Activated T-cell treated with anti-CD3 and anti-CD28 coated beads for 4 hours (primary cell): ENCODE data around the gene OSGIN1.

ENCODE experiments used
- DNase-seq: peaks from one replicate; pipeline ENCODE4 v3.0.0-alpha.2; 2020

Gene OSGIN1

DNA sequence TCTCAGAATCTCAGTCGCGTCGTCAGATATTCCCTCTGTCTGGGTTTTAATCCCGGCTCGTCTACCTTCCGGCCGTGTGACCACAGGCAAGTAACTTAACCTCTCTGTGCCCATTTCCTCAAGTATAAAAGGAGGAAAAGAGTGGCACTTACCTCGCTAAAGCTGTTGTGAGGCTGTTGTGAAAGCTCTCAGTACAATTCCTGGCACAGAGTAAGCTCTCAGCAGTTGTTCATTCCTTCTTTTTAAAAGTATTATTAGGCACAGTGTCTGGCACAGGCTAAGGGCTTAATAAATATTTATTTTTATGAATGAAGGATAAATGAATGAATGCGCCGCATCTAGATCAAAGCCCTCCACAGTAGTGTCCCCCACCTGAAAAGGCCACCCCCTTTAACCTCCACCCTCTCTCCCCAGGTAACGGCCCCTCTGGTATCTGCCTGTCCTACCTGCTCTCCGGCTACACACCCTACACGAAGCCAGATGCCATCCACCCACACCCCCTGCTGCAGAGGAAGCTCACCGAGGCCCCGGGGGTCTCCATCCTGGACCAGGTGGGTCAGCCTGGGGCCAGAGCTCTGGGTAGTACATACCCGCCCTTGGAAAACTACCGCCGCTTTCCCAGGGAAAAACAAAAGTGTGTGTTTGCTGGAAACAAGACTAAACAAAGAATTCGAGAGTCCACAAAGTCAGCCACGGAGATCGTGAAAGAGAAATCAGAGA lies 6.0 kb downstream of the OSGIN1 start:
- DNase-seq, result no peak

DNA sequence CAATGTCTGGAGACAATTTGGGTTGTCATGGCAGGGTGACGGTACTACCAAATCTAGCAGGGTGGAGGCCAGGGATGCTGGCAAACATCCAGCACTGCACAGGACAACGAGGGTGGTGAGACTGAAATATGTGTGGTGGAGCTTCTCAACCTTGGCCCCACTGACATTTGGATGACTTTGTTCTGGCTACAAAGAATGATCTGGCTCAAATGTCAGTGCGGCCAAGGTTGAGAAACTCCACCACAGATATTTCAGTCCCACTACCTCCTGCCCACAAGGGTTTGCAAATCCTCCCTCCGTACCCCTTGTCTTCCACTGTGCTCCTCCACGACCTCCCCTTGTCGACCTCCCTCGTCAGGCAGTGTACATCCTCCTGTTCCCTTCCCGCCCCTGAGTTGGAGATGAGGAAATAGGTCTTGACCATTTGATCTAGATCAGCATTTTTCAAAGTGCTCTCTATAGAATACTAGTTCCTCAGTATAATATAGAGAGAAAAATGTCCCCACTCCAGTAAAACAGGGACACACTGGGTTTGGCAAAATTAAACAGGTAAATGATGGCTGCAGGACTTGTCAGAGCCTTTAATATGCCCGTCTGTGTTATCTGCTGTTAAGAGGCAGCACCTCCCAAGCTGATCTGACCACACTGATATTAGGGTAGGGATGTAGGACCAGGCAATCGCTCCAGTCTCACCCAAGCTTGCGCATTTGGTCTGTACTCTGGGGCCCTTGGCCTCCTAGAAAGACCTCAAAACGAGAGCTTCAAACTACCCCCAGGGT lies 6.8 kb downstream of the OSGIN1 start:
- no peak for DNase-seq

DNA sequence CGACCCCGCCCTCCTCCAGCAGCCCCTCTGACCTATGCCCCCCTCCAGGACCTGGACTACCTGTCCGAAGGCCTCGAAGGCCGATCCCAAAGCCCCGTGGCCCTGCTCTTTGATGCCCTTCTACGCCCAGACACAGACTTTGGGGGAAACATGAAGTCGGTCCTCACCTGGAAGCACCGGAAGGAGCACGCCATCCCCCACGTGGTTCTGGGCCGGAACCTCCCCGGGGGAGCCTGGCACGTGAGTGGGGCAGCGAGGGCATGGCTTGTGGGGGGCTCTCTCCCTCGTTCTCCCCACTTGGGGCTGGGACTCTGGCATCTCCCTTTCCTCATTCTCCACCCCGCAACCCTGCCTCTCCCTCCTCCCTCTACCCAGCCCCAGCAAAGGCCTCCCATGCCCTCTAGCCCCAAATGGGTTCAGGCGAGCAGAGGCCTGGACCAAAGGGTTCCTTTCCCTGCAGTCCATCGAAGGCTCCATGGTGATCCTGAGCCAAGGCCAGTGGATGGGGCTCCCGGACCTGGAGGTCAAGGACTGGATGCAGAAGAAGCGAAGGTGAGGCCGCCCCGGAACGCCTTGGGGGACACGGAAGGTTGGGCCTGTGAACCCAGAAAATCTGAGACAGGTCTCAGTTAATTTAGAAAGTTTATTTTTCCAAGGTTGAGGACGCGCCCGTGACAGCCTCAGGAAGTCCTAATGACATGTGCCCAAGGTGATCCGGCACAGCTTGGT lies 7.6 kb downstream of the OSGIN1 start:
- DNase-seq, result no peak

DNA sequence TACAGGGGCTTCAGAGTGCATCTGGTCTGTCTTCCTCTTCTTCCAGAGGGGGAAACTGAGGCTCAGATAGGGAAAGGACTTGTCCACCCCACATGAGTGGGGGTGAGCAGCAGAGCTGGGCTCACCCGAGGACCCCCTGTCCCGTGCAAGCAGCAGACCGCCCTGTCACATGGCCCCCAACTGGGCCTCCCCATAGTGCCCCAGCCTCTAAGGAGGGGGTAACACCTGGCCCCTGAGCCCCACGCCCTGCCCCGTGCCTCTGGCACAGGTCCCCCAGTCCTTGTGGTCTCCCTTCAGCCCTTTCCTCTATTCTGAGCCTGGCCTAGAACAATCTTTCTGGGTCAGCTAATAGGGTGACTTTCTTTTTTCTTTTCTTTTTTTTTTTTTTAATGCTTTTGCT lies 8.6 kb downstream of the OSGIN1 start:
- no peak for DNase-seq

DNA sequence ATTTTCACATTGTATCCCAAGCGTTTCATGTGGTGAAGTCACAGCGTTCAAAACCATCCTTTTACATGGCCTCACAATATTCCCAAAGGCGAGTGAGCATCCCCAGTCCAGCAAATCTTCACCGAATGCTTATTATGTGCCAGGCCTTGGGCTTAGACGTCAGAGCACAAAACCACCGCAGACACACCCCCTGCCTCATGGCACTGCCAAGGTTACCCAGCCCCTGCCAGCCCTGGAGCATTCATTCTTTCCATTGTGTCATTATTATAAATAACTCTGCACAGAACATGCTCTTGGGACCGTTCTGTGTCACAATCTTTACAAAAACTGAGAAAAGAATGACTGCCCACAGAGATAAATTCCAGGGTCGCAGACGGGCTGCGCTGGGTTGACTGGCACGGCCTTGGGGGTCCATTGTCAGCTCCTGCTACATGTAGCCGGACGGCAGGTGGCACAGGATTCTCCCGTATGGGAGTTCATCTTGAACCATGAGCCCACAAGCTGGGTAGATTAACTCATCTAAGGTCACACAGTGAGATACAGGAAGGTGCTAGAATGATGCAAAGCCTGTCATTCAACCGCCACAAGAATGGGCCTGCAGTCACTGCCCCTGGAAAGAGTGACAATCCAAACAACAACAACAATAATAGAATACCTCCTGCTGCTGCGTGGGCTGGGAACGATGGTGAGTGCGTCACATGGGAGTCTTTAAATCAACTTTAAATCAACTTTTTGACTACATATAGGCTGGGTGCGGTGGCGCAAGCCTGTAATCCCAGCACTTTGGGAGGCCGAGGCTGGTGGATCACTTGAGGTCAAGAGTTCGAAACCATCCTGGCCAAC lies 10.5 kb downstream of the OSGIN1 start:
- no peak for DNase-seq

DNA sequence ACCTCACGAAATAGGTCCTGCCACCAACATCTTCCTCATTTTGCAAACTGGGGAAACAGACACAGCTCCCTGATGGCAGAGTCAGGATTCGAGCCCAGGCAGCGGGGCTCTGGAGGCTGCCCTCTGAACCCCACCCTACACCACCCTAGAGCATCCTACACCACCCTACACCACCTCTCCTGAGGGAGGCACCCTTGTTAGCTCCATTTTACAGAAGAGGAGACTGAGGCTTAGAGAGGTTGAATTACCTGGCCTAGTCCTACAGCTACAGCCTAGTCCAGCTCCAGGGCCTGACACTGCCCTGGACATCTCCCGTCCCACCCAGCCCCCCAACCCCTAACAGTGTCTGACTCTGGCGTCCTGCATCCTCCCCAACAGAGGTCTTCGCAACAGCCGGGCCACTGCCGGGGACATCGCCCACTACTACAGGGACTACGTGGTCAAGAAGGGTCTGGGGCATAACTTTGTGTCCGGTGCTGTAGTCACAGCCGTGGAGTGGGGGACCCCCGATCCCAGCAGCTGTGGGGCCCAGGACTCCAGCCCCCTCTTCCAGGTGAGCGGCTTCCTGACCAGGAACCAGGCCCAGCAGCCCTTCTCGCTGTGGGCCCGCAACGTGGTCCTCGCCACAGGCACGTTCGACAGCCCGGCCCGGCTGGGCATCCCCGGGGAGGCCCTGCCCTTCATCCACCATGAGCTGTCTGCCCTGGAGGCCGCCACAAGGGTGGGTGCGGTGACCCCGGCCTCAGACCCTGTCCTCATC lies 11.8 kb downstream of the OSGIN1 start:
- DNase-seq, result no peak

DNA sequence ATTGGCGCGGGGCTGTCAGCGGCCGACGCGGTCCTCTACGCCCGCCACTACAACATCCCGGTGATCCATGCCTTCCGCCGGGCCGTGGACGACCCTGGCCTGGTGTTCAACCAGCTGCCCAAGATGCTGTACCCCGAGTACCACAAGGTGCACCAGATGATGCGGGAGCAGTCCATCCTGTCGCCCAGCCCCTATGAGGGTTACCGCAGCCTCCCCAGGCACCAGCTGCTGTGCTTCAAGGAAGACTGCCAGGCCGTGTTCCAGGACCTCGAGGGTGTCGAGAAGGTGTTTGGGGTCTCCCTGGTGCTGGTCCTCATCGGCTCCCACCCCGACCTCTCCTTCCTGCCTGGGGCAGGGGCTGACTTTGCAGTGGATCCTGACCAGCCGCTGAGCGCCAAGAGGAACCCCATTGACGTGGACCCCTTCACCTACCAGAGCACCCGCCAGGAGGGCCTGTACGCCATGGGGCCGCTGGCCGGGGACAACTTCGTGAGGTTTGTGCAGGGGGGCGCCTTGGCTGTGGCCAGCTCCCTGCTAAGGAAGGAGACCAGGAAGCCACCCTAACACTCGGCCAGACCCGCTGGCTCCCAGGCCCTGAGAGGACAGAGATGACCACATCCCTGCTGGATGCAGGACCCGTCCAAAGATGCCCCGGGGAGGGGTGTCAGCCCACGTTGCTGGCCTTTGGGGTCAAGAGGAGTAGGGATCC lies 12.6 kb downstream of the OSGIN1 start:
- no peak for DNase-seq

DNA sequence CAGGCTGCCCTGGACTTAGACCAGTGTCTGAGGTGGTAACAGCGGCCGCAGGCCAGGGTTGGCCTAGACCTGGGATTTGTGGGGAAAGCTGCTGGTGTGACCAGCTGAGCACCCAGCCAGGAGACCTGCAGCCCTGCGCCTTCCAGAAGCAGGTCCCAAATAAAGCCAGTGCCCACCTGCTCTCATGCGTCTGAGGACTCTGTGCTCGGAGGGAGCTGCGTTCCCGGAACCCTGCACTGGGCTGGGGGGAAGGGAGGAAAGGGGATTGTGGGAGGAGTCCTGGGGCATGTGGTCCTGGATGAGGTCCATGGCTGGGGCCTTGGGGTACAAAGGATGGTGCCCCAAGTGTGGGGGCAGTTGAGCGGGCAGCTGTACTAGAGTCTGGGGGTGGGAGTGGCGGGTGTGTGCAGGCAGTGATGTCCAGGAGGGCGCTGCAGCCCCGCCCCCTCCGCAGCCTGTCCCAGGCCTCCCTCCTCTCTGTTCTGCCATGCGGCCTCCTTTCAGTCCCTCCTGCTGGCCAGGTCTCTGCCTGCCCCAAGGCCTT lies 13.2 kb downstream of the OSGIN1 start:
- no peak for DNase-seq

DNA sequence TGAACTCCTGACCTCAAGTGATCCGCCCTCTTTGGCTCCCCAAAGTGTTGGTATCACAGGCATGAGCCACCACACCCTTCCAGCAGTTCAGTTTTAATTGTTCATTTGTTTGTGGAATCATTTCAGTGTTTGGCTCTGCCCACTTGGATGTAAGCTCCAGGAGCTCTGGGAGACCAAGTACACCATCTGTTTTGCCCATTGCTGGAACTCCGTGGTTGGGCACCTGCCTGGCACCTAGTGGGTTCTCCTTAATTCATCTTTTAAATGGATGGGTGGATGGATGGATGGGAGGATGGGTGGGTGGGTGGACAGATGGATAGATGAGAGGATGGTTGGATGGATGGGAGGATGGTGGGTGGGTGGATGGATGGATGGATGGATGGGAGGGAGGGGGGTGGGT lies 14.1 kb downstream of the OSGIN1 start:
- DNase-seq, result no peak

DNA sequence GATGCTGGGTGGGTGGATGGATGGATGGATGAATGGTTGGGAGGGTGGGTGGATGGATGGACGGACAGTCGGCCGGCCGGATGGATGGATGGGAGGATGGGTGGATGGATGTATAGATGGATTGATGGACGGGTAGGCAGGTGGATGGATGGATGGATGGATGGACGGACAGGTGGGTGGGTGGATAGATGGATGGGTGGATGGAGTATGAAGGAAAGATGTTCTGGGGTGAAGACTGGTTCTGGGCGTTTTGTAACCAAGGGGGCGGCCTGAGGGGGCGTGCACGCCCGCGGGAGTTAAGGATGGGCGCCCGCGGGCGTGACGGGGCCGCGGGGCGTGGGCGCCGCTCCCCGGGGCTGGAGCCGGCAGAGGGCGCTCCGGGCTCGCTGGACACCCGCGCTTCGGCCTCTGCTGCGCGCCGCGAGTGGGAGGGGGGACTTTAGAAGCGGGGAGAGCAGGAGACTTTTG lies 14.8 kb downstream of the OSGIN1 start, which contains the start of gene NECAB2:
Gene NECAB2 (plus strand): TSS at position 407 of the 468 bp plus-strand sequence. CDS start 405 bp downstream, outside the sequence.
- DNase-seq, result no peak

DNA sequence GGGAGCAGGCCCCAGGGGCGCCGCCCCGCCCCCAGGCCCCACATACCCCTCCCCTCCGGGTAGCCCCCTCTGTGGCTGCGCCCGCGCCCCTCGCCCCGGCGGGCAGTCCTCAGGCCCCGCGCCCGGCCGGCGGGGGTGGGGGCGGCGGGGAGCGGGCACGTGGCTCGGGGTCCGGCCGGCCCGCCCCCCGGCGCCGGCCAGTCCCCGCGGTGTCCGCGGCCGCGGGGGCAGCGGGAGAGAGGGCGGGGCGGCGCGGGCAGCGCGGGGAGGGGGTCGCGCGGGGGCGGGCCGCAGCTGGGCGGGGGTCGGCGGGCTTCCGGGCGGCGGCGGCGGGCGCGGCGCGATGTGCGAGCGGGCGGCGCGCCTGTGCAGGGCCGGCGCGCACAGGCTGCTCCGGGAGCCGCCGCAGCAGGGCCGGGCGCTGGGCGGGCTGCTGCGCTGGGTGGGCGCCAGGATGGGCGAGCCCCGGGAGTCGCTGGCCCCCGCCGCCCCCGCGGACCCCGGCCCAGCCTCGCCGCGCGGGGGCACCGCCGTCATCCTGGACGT lies 15.3 kb downstream of the OSGIN1 start:
- no peak for DNase-seq

DNA sequence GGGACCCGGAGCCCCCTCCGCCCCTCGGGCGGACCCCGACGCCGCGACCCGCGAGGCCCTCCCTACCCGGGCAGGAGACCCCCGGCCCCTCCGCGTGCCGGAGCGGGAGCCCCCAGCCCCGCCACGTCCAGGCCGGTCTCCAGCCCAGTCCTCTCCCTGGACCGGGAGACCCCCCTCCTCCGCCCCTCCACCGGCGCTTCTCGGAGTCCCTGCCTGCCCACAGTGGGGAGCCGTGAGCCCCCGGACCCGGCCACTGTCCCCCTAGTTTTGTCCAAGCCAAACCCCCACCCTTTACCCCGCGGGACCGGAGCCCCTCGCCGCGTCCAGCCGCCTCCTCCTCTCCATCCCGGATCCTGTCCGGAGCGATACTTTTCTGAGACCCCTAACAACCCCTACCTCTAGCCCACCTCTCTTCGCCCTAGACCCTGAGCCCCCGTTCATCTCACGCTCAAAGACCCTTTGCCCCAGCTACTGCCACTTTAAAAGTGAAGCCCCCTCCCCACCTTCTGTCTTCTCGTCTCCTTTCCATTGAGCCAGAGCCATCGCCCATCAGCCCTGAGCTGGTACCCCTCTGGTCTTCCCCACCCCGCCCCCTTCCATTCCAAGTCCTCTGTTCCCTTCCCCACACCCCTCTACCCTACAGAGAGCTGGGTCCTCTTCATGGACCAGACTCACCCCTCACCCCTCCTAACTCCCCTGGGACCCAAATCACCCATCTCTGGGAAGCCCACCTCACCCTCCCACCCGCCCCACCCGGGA lies 16.0 kb downstream of the OSGIN1 start:
- no peak for DNase-seq

DNA sequence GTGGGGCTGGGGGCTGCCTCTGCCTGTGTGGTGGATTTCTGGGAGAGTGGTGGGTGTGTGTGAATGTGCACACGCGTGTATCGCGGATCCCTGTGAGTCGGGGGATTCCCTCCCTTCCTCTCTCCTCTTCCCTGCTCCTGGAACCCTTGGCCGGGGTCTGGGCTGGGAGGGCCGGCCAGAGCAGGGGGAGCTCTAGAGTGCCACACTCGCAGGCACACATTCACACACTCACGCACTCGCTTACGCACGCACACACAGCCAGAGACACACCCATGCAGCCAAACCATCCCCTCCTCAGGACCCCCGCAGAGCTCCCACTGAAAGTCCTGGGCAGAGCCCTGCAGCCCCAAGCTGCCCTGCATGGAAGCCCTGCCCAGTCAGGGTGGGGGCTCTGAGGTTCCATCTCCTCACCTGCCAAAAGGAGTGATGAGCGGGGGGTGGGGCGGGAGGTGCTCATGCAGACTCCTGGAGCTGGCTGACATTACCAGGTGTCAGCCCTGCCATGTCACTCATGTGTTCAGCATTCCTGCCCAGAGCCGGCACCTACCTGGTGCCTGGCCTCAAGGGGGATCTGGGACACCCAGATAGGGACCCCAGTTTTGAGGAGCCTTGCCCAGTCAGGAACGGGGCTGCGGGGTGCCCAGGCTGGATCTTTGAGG lies 16.9 kb downstream of the OSGIN1 start:
- DNase-seq, result no peak

DNA sequence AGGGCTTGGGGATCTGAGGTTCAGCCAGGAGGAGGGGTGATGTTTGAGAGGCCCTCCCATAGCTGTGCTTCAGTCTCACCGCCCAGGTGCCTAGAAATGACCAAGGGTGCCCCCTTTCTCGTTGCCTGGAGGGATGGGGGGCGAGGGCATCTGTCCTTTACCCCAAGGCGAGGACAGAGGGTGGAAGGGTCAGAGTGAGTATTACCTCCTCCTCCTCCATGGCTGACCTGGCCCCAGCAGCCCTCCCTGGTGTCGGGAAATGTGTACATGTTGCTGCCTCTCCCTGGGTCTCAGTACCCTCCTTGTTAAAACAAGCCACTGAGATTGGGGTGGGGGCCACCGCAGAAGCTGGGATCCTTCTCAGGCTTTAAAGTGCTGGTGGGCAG lies 17.4 kb downstream of the OSGIN1 start:
- DNase-seq, result no peak

DNA sequence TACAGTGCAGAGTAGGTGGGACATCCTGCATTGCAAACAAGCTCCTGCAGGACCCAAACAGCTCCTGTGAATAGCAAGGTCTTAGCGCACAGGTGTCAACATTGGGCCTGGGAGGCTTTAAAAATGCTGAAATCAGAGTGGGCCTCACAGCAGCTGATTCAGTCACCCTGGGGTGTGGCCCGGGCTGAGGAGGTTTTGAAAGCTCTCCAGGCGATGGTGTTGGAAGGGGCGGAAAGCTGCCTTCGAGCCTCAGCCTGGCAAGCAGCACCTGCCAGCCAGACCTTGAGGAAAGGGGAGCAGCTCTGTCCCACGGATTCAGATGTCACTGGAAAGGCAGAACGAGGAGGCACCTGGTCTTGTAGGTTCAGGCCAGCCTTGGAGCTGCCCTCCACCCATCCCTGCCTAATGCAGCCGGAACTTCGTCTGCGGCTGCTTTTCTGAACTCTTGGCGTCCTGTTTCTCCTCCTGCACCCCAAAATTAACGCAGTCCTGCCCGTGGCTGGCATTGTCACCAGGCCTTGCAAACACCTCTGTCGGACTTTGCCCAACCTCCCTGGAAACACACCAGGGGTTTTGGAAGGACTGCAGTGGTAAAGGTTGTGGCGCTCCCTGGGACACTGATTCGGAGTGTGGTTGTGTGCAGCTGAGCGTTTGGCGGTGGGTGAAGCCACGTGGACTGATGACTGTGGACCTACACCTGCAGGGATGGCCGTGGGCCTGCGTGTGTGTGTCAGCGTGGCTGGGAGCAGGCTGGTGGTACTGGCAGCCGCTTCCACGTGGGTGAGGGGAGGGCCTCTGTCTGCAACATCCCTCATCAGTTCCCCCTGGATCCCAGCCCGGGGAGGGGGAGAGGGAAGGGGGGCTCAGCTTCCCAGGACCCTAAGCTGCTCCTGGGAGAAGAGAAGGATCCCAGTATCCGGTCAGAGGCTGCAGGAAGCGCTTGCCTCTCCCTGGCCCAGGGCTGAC lies 18.4 kb downstream of the OSGIN1 start:
- DNase-seq, result no peak

DNA sequence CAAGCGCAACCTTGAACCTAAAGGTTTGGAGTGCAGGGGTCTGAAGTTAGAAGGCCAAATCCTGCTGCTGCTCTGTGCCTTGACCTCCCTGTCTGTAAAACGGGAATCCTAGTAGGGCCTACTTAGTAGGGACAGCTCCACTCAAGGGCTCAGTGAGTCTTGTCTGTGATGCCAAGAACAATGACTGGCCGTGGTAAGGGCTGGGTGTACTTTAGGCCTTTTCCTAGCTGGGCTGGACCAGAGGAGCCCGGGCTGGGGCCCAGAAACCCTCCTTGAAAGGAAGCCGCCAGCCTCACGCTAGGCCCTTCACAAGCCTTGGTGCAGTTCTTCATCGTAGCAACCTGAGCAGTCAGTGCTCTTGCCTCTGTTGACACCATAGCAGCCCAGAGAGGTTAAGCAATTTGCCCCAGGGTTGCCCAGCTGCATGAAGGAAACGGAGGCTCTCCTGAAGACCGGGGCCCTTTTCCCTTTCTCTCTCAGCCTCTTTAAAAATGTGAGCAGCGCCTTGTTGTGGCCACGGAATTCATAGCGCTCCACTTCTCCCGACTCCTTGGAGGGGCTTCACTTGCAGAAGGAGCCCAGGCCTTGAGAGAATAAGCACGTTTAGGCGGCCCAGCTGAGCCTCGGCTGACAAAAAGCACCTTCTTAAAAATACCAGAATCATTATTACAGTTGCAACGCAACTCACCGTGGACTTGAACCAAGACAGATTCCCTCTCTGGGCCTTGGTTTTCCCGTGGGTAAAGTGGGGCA lies 19.4 kb downstream of the OSGIN1 start:
- no peak for DNase-seq

DNA sequence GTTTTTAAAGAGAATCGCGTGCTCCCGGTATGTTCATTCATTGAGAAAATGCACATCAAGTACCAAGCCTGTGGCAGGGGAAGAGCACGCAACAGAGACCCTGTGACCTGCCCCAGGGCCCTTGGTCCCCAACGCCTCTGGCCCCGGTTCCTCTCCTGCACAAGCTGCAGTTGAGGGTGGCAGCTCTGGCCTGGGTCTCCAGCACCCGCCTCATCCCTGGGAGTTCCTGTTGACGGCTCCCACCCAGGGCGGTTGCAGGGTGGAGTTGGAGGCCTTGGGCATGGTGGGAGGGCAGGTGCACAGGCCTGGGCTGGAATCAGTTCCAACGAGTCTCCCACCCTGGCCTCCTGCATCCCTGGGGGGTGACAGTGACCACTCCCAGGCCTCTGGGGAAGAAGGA lies 20.0 kb downstream of the OSGIN1 start:
- no peak for DNase-seq
